ENCODE results near the gene CCDC81.

DNA sequence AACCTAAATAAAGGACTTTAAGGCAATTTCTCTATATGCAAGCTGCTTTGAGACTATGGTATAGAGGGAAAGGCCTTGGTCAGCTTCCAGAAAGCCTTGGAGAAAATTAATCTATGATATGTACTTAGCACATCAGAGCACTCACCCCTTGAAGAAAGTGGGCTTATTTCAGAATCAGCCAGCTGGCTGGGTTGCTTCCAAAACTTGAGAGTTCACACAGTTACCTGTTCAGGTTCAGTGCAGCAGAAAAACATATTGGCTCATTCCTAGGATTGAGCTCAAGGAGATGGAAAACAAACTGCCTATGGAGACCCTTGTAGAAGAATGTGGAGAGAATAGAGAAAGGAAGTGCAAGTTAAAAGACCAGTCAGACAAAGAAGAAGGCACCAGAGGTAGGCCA, 22.7 kb downstream of the CCDC81 start:
- TF ChIP-seq POLR2A (IDR thresholded peaks at IDR 0.05; ENCODE audit: low read depth) (no peak), EP300 (IDR thresholded peaks at IDR 0.05) (no peak)

Data from esophagus muscularis mucosa (tissue), 2 donors.